Astrocyte of the hippocampus (primary cell): ENCODE results near the gene DSC3.

Experiments used
- DNase-seq: peaks from one replicate; pipeline ENCODE4 v3.0.0; 2011; ENCODE audit warnings: low read depth, low spot score

The DSC3 gene

GRCh38 chr18:31042406-31043181, at the start of gene DSC3:
Gene DSC3, minus strand, starts transcription at chr18:31042742. Its CDS starts 82 bp downstream, at chr18:31042660.
- DNase-seq, result peak; percentile 69

GRCh38 chr18:31091350-31091749, 48.8 kb upstream of the DSC3 start:
- DNase-seq, result no peak

GRCh38 chr18:31088532-31088931, 46.0 kb upstream of the DSC3 start:
- DNase-seq, result no peak

- DNase-seq, result no peak
Measured at GRCh38 chr18:31079973-31080372, 37.4 kb upstream of the DSC3 start.

GRCh38 chr18:31077878-31078277, 35.3 kb upstream of the DSC3 start:
- DNase-seq, result no peak

GRCh38 chr18:31072175-31072574, 29.6 kb upstream of the DSC3 start:
- DNase-seq, result no peak

GRCh38 chr18:31070206-31070605, 27.7 kb upstream of the DSC3 start:
- no peak for DNase-seq

- no peak for DNase-seq
Measured at GRCh38 chr18:31066266-31066665, 23.7 kb upstream of the DSC3 start.

GRCh38 chr18:31065036-31065773, 22.7 kb upstream of the DSC3 start:
- no peak for DNase-seq

GRCh38 chr18:31064130-31064529, 21.6 kb upstream of the DSC3 start:
- no peak for DNase-seq

- no peak for DNase-seq
Measured at GRCh38 chr18:31061945-31062344, 19.4 kb upstream of the DSC3 start.

GRCh38 chr18:31058897-31059296, 16.4 kb upstream of the DSC3 start:
- no peak for DNase-seq

- DNase-seq, result no peak
Measured at GRCh38 chr18:31057917-31058316, 15.4 kb upstream of the DSC3 start.

GRCh38 chr18:31057051-31057450, 14.5 kb upstream of the DSC3 start:
- DNase-seq, result no peak

- no peak for DNase-seq
Measured at GRCh38 chr18:31056296-31056695, 13.8 kb upstream of the DSC3 start.

GRCh38 chr18:31050635-31051034, 8.1 kb upstream of the DSC3 start:
- no peak for DNase-seq

- DNase-seq, result no peak
Measured at GRCh38 chr18:31049189-31049588, 6.6 kb upstream of the DSC3 start.

GRCh38 chr18:31048216-31048615, 5.7 kb upstream of the DSC3 start:
- DNase-seq, result no peak

- no peak for DNase-seq
Measured at GRCh38 chr18:31046916-31047315, 4.4 kb upstream of the DSC3 start.

GRCh38 chr18:31045599-31045998, 3.1 kb upstream of the DSC3 start:
- no peak for DNase-seq

- DNase-seq, result no peak
Measured at GRCh38 chr18:31044926-31045325, 2.4 kb upstream of the DSC3 start.

GRCh38 chr18:31043709-31044108, 1.2 kb upstream of the DSC3 start:
- no peak for DNase-seq

GRCh38 chr18:31042084-31042405, 497 bp downstream of the DSC3 start:
- DNase-seq, result no peak
